HepG2 (cell line): Measurements from ENCODE around the gene TUBGCP5. TPM values are rescaled to one million over a fixed set of nuclear protein-coding genes. Genes with fewer than 3 reads are reported as not detected.

Source experiments
- ATF2 ChIP-seq: sonication (generic); formaldehyde crosslinking; IDR thresholded peaks from 2 replicates; pipeline ENCODE4 v1.4.0; 2020; ENCODE audit warnings: missing genetic modification reagents
- HDAC6 ChIP-seq: fragments of 200-600 bp; sonication (generic); IDR thresholded peaks from 2 replicates; pipeline ENCODE4 v1.7.0; 2017; ENCODE audit warnings: mild to moderate bottlenecking, antibody characterized with exemption, low read length, low read depth
- HIVEP1 ChIP-seq: sonication (generic); formaldehyde crosslinking; IDR thresholded peaks from 2 replicates; pipeline ENCODE4 v1.4.0; 2020; ENCODE audit warnings: mild to moderate bottlenecking, missing genetic modification reagents
- IKZF4 ChIP-seq: sonication (generic); formaldehyde crosslinking; IDR thresholded peaks from 2 replicates; pipeline ENCODE4 v1.5.1; 2020; ENCODE audit warnings: borderline replicate concordance, mild to moderate bottlenecking, low read depth, missing genetic modification reagents; ENCODE audit errors: not compliant biosample characterization
- MYC ChIP-seq: sonication (generic); formaldehyde crosslinking; IDR thresholded peaks from 2 replicates; pipeline ENCODE4 v1.9.0; 2021; ENCODE audit warnings: missing genetic modification reagents, borderline replicate concordance
- NFIB ChIP-seq: sonication (generic); formaldehyde crosslinking; IDR thresholded peaks from 2 replicates; pipeline ENCODE4 v1.9.0; 2021; ENCODE audit warnings: missing genetic modification reagents, mild to moderate bottlenecking, borderline replicate concordance
- NONO ChIP-seq, 2 experiments: fragments of 450-650 bp in 1 of 2; sonication (generic) in 1 of 2; formaldehyde crosslinking in 1 of 2; IDR thresholded peaks in 1 of 2; conservative IDR thresholded peaks in 1 of 2; 2 replicates each; pipeline versions ENCODE4 v1.6.1 to v1.8.0; 2017 to 2022; ENCODE audit warnings: mild to moderate bottlenecking in 1 of 2, missing genetic modification reagents in 1 of 2, moderate library complexity in 1 of 2
- WIZ ChIP-seq: sonication (generic); formaldehyde crosslinking; IDR thresholded peaks from 2 replicates; pipeline ENCODE4 v1.5.1; 2020; ENCODE audit warnings: mild to moderate bottlenecking, missing genetic modification reagents
- ZFP36 ChIP-seq: fragments of 150-350 bp; IDR thresholded peaks from 2 replicates; pipeline ENCODE4 v1.6.1; 2018; ENCODE audit warnings: borderline replicate concordance, low read length, low read depth; ENCODE audit not compliant: partially characterized antibody
- ZFP41 ChIP-seq: sonication (generic); formaldehyde crosslinking; IDR thresholded peaks from 2 replicates; pipeline ENCODE4 v1.4.0; 2020; ENCODE audit warnings: mild to moderate bottlenecking, missing genetic modification reagents, borderline replicate concordance
- ZNF3 ChIP-seq: IDR thresholded peaks from 2 replicates; pipeline ENCODE4 v1.7.0; 2017; ENCODE audit warnings: inconsistent platforms
- ZNF598 ChIP-seq: sonication (generic); formaldehyde crosslinking; IDR thresholded peaks from 2 replicates; pipeline ENCODE4 v1.5.1; 2020; ENCODE audit warnings: mild to moderate bottlenecking, missing genetic modification reagents, borderline replicate concordance
- ZNF768 ChIP-seq: sonication (generic); formaldehyde crosslinking; IDR thresholded peaks from 2 replicates; pipeline ENCODE4 v1.4.0; 2020; ENCODE audit warnings: missing genetic modification reagents
- polyA plus RNA-seq, 8 experiments: library from polyadenylated mRNA; depleted of rRNA in 3 of 8; stranded (reverse) in 7 of 8; unstranded in 1 of 8; fragments of >200 nt; fragmentation: Illumina TruSeq in 4 of 8; extraction: Trizol in 4 of 8; gene quantifications; 2 replicates each; pipeline versions ENCODE4 v1.2.1 to v1.2.3, GENCODE V29; 2011 to 2016; ENCODE audit warnings: low read depth in 4 of 8, missing spikeins in 1 of 8, mixed read lengths in 1 of 8; ENCODE audit not compliant: insufficient read depth in 1 of 8
- total RNA-seq, 5 experiments: library from RNA; depleted of rRNA; stranded (reverse); fragments of >200 nt; fragmentation: Illumina TruSeq; extraction: Trizol; gene quantifications; 2 replicates each; pipeline ENCODE4 v1.2.3, GENCODE V29; 2016; ENCODE audit warnings: low read depth in 1 of 5
- TF ChIP-seq, protein P1 (sequence below): sonication (generic); formaldehyde crosslinking; IDR thresholded peaks from 2 replicates; pipeline ENCODE4 v1.5.0; 2020; ENCODE audit warnings: mild to moderate bottlenecking, missing genetic modification reagents
- TF ChIP-seq, protein P2 (sequence below): sonication (generic); formaldehyde crosslinking; IDR thresholded peaks from 2 replicates; pipeline ENCODE4 v1.4.0; 2020; ENCODE audit warnings: missing genetic modification reagents
- TF ChIP-seq, protein P3 (sequence below): sonication (generic); formaldehyde crosslinking; IDR thresholded peaks from 2 replicates; pipeline ENCODE4 v1.4.0; 2020; ENCODE audit warnings: missing genetic modification reagents
- TF ChIP-seq, protein P4 (sequence below): sonication (generic); formaldehyde crosslinking; IDR thresholded peaks from 2 replicates; pipeline ENCODE4 v1.4.0; 2020; ENCODE audit warnings: missing genetic modification reagents

The TUBGCP5 gene
- total and polyA plus RNA-seq, 2 of the 13 experiments (the other 11 are each of a cell fraction or from before 2014, with no cell fraction given), result 7.2 to 25.0 TPM

DNA sequence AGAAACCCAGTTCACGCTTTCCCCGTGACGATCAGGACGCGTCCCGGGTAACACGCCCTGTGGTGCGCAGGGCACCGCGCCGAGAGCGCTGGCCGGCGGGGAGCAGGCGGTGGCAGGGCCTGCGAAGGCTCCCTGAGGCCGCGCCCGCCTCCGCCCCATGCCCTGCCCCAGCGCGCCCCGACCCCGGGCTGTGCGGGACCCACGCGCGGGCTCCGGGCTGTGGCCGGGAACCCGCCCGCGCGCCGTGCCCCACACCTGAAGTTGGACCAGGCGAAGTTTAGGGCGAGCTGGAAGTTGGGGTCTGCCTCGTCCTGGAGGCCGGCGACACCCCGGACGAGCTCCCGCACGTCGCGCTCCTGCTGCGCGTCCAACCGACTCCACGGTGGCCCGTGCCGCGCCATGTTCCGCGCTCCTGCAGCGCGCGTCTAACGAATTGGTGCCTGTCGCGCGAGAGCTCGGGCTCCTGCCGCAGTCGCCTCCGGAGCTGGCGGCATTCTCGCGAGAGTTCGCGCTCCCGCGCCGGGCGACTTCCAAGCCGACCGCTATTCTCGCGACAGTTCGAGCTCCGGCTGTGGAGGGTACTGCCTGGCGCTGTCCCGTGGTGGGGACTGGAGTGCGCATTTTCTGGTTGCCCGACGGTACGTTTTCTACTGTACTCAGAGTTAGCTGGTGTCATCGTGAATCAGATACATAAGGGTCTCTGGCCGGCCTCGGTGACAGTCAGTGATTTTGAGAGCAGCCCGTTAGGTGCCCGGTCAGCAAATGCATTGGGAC, at the start of gene TUBGCP5 (continued):
- TF ChIP-seq, protein P1, sequence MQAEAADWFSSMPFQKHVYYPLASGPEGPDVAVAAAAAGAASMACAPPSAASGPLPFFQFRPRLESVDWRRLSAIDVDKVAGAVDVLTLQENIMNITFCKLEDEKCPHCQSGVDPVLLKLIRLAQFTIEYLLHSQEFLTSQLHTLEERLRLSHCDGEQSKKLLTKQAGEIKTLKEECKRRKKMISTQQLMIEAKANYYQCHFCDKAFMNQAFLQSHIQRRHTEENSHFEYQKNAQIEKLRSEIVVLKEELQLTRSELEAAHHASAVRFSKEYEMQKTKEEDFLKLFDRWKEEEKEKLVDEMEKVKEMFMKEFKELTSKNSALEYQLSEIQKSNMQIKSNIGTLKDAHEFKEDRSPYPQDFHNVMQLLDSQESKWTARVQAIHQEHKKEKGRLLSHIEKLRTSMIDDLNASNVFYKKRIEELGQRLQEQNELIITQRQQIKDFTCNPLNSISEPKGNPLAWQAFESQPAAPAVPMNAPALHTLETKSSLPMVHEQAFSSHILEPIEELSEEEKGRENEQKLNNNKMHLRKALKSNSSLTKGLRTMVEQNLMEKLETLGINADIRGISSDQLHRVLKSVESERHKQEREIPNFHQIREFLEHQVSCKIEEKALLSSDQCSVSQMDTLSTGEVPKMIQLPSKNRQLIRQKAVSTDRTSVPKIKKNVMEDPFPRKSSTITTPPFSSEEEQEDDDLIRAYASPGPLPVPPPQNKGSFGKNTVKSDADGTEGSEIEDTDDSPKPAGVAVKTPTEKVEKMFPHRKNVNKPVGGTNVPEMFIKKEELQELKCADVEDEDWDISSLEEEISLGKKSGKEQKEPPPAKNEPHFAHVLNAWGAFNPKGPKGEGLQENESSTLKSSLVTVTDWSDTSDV (CRISPR knock-in tag), result 0 out of 2 replicates have a peak, but pooled peaks have one; percentile 64
- TF ChIP-seq, protein P2, sequence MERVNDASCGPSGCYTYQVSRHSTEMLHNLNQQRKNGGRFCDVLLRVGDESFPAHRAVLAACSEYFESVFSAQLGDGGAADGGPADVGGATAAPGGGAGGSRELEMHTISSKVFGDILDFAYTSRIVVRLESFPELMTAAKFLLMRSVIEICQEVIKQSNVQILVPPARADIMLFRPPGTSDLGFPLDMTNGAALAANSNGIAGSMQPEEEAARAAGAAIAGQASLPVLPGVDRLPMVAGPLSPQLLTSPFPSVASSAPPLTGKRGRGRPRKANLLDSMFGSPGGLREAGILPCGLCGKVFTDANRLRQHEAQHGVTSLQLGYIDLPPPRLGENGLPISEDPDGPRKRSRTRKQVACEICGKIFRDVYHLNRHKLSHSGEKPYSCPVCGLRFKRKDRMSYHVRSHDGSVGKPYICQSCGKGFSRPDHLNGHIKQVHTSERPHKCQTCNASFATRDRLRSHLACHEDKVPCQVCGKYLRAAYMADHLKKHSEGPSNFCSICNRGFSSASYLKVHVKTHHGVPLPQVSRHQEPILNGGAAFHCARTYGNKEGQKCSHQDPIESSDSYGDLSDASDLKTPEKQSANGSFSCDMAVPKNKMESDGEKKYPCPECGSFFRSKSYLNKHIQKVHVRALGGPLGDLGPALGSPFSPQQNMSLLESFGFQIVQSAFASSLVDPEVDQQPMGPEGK, result peak; percentile 35; the same call in 1 of the 2 replicates
- peak; percentile 36; the same call in 1 of the 2 replicates for TF ChIP-seq ZFP41
- no peak for TF ChIP-seq HDAC6
- TF ChIP-seq, protein P3, sequence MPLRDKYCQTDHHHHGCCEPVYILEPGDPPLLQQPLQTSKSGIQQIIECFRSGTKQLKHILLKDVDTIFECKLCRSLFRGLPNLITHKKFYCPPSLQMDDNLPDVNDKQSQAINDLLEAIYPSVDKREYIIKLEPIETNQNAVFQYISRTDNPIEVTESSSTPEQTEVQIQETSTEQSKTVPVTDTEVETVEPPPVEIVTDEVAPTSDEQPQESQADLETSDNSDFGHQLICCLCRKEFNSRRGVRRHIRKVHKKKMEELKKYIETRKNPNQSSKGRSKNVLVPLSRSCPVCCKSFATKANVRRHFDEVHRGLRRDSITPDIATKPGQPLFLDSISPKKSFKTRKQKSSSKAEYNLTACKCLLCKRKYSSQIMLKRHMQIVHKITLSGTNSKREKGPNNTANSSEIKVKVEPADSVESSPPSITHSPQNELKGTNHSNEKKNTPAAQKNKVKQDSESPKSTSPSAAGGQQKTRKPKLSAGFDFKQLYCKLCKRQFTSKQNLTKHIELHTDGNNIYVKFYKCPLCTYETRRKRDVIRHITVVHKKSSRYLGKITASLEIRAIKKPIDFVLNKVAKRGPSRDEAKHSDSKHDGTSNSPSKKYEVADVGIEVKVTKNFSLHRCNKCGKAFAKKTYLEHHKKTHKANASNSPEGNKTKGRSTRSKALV, result peak; percentile 99
- TF ChIP-seq NFIB (CRISPR knock-in tag), result no peak
- TF ChIP-seq WIZ, result peak; percentile 70
- no peak for TF ChIP-seq NONO (IDR thresholded peaks at IDR 0.05)
- peak; percentile 93 for TF ChIP-seq NONO (CRISPR knock-in tag; conservative IDR thresholded peaks at IDR 0.05)
- no peak for TF ChIP-seq ZFP36
- TF ChIP-seq MYC, result peak; percentile 86
- TF ChIP-seq, protein P4, sequence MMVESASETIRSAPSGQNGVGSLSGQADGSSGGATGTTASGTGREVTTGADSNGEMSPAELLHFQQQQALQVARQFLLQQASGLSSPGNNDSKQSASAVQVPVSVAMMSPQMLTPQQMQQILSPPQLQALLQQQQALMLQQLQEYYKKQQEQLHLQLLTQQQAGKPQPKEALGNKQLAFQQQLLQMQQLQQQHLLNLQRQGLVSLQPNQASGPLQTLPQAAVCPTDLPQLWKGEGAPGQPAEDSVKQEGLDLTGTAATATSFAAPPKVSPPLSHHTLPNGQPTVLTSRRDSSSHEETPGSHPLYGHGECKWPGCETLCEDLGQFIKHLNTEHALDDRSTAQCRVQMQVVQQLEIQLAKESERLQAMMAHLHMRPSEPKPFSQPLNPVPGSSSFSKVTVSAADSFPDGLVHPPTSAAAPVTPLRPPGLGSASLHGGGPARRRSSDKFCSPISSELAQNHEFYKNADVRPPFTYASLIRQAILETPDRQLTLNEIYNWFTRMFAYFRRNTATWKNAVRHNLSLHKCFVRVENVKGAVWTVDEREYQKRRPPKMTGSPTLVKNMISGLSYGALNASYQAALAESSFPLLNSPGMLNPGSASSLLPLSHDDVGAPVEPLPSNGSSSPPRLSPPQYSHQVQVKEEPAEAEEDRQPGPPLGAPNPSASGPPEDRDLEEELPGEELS (CRISPR knock-in tag), result 0 out of 2 replicates have a peak, but pooled peaks have one; percentile 27
- TF ChIP-seq ATF2 (CRISPR knock-in tag), result no peak; the same call in 1 of the 2 replicates
- no peak for TF ChIP-seq ZNF3 (CRISPR knock-in tag)
- peak; percentile 23 for TF ChIP-seq IKZF4 (CRISPR knock-in tag)
- no peak for TF ChIP-seq HIVEP1 (CRISPR knock-in tag)
- TF ChIP-seq ZNF768 (CRISPR knock-in tag), result peak; percentile 51
- TF ChIP-seq ZNF598, result peak; percentile 83
